SKM-1 (cell line): Measurements from ENCODE around the gene RHEB.

ENCODE experiments used
- DNase-seq: peaks from one replicate; lab custom pipeline; 2025; ENCODE audit not compliant: unreplicated experiment; lab: John Stamatoyannopoulos, UW

The RHEB gene

DNA sequence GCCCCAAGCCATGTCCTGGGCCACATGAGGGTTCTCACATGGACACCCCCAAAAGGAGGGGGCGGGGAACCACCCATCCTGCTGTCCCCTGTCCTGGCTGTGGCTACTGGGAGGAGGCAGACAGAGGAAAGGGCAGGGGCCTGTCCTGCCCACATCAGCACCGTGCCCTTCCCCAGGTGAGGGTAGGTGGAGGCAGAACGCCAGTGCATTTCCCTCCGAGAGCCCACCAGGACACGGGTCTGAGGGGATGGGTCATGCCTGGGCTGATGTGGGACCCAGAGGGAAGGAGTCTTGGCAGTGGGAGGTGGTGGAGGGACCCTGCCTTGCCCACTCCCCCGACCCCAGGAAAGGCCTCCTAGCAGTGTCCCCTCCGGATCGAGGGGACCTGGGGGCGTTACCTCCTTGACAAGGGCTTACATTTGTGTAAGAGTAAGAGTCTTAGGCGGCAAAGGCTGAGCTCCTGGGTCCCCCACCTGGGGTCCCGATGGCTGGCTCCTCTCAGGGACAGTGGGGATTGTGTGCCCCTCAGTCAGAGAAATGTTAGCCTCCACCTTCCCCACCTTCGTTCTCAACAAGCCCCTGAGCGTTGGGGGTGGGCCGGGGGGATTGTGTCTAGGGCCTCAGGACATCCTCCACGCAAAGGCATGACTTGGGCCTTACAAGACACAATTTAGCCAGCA lies 85.8 kb downstream of the RHEB start:
- no peak for DNase-seq

DNA sequence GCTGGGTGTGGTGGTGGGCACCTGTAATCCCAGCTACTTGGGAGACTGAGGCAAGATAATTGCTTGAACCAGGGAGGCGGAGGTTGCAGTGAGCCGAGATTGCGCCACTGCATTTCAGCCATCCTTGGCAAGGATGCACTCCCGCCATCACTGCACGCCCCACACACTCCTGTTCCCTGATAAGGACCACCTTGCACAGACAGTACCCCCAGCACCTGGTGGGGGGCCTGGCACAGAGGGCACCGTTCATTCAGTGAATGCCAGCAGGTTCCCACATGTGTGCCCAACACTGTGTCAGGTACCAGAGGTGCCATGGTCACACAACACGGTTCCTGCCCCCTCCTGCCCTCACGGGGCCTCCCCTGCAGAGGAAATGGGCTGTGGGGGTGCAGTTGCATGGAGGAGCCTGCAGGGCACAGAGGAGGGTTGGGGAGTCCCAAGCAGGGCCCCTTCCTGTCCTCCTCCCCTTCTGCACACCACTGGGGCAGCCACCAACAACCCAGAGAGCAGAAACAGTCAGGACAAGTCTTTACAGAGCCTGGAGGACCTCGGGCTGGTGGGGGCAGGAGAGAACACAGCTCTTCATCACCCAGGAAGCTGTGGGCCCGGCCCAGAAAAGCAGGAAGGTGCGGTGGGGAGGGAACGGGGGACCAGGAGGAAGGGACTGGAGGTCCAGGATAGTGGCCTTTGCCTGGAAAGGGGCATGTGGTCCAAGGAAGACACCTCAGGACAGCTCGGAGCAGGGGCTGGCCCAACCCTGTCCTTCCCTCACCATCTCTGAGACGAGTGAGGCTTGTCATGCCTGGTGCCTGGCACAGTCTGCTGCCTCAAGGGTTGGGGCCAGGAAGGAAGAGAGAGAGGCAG lies 86.8 kb downstream of the RHEB start:
- DNase-seq, result no peak

GRCh38 chr7:151431768-151432311 lies 87.9 kb downstream of the RHEB start:
- no peak for DNase-seq

DNA sequence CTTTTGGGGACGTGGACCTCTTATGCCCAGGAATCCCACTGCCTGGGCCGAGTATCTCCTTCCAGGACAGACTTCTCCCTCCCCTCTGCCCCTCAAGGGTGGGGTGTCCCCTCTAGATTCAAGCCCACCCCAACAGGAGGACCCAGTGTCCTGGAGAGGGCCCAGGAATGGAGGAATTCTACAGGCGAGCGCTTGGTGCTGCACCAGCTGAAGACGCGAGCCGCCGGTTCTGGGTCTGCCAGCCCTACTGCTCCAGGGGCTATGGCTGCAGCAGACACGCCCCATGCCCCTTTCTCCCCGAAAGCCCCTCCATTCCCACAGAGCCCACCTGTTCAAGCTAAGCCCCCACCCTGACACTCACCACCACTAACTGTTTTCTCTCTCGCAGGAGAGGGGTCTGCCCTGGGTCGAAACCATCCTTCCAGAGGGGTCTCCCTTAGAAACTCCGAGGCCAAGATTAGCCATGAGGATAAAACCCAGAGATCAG lies 88.4 kb downstream of the RHEB start:
- DNase-seq, result no peak

GRCh38 chr7:151430391-151431205 lies 89.1 kb downstream of the RHEB start:
- DNase-seq, result no peak

GRCh38 chr7:151429560-151430331 lies 89.9 kb downstream of the RHEB start:
- no peak for DNase-seq

GRCh38 chr7:151429237-151429559 lies 90.5 kb downstream of the RHEB start:
- DNase-seq, result no peak

- no peak for DNase-seq
Observed at GRCh38 chr7:151428378-151429236, 91.1 kb downstream of the RHEB start.

DNA sequence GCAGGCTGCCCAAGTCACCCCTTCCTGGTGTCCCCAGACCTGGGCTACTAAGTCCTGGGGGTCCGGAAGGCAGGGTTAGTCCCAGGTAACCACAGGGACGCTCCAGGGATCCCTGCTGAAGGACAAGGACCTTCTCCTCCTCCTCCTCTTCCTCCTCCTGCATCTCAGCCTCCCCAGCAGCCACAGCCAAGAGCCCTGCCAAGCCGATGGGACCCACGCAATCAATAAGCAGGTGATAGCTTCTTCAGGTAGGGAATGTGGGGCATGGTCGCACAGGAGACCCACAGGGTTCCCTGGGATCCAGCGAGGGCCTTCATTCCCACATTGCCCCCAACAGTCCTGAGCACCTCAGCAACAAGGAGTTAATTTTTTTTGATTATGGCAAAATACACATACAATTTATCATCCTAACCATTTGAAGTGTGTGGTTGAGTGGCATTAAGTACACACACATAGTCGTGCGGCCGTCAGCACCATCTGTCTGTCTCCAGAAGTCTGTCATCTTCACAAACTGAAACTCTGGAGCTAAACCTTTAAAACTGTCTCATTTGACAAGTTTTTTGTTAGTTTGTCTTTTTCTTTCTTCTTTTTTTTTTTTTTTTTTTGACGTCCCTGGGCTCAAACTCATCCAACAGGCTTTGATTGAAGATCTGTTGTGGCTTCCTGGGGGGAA lies 91.9 kb downstream of the RHEB start:
- no peak for DNase-seq

DNA sequence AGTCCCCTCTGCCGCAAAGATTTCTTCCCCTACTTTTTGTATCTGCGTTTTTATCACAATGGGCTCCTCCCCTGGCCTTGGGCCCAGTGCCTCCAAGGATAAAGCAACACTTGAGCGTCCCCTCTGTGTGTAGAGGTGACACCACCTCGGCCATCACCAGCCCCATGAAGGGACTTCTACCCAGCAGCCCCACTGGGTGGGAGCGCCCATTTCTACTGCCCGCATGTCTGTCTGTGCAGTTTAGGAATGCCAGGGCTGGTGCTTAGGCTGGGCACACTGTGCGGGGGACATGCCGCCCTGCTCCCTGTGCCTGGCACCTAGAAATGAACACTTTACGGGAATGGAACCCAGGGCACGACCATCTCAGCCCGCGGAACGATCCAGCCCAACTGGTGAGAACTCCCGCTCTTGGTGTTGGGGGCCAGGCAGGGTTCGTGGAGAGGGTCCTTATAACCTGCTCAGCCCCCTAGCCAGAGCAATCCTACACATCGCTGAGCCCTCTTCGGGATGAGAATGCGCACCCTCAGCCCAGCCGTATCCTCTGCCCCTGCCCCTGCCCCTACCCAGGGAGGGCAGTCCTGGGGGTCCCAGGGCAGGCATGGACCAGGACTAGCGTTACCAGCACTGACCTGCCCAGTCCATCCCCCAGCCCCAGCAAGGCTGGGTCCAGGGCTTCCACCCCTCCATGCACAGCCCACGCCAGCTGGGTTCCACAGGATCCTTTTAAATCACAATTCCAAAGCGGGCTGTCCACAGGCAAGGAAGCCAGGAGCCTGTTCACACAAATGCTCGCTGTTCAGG lies 92.6 kb downstream of the RHEB start:
- no peak for DNase-seq

GRCh38 chr7:151426441-151426903 lies 93.2 kb downstream of the RHEB start:
- no peak for DNase-seq

- no peak for DNase-seq
Observed at GRCh38 chr7:151425670-151426440, 93.8 kb downstream of the RHEB start.

DNA sequence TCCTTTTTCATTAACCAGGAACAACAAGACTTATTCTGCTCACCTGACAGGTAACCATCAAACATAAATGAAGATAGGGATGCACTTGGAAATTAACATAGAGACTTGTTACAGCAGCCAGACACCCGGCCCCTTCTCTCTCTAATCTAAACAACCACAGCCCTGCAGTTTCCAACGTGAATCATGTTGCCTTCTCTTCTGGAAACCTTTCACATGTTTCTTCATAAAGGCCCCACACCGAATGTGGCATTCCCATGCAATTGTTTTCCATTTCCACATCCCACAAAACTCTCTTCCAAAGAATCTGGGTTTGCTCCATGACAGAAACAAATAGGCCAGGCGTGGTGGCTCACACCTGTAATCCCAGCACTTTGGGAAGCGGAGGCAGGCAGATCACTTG lies 94.9 kb downstream of the RHEB start:
- no peak for DNase-seq

- DNase-seq, result no peak
Observed at GRCh38 chr7:151423936-151424335, 95.8 kb downstream of the RHEB start.

DNA sequence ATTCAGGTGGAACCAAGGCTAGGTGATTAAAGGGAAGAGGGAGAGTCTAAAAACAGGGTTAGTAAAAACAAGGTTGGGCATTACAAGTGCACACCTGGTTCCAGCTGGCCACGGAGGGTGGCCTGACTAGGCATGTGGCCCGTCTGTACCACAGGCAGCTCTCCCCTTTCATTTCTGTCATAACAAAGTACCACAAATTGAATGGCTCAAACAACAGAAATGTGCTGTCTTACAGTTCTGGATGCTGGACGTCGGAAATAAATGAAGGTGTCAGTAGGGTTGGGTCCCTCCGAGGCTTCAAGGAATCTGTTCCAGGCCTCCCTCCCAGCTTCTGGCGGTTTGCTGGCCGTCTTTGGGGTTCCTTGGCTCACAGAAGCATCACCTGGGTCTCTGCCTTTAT lies 96.5 kb downstream of the RHEB start:
- no peak for DNase-seq

- no peak for DNase-seq
Observed at GRCh38 chr7:151422212-151422611, 97.5 kb downstream of the RHEB start.

GRCh38 chr7:151420144-151420543 lies 99.6 kb downstream of the RHEB start:
- no peak for DNase-seq
